ENCODE data around the gene SYNE3.

DNA sequence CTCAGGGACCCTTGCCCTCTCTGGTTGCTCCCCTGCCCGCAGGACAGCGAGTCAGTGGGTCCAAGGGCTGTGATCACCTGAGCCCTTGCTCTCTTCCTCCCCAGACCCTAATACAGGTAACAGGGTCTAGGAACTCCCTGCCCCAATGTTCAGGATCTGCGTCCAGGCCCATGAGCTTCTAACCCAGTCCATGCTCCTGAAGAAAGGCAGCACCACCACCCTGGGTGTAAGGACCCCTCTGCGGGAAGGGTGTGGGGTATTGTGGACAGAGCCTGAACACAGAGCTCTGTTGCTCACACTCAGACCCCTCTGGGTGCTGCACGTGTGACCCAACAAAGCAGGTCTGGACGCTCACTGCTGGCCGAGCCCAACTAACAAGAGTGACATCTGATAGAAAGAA lies 36.7 kb upstream of the SYNE3 start:
- TF ChIP-seq, protein P1, sequence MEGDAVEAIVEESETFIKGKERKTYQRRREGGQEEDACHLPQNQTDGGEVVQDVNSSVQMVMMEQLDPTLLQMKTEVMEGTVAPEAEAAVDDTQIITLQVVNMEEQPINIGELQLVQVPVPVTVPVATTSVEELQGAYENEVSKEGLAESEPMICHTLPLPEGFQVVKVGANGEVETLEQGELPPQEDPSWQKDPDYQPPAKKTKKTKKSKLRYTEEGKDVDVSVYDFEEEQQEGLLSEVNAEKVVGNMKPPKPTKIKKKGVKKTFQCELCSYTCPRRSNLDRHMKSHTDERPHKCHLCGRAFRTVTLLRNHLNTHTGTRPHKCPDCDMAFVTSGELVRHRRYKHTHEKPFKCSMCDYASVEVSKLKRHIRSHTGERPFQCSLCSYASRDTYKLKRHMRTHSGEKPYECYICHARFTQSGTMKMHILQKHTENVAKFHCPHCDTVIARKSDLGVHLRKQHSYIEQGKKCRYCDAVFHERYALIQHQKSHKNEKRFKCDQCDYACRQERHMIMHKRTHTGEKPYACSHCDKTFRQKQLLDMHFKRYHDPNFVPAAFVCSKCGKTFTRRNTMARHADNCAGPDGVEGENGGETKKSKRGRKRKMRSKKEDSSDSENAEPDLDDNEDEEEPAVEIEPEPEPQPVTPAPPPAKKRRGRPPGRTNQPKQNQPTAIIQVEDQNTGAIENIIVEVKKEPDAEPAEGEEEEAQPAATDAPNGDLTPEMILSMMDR (conservative IDR thresholded peaks at IDR 0.05 in 1 of 2, IDR thresholded peaks at IDR 0.05 in 1 of 2; ENCODE audit: low read depth in 1 of 2, low read length in 2 of 2), result no peak
- no peak for TF ChIP-seq EZH2 (IDR thresholded peaks at IDR 0.05; ENCODE audit: low read length, missing control alignments)
